IMR-90 (cell line): ENCODE results near the gene ANGPT4. TPM values are rescaled to one million over a fixed set of nuclear protein-coding genes. Genes with fewer than 3 reads are reported as not detected.

Experiments used
- ATAC-seq: fragments of 200-7000 bp; cut with Tn5 transposase; 2 replicates; pipeline ENCODE4 v1.9.1; 2020; ENCODE audit warnings: low read depth, mild to moderate bottlenecking, moderate library complexity
- BruUV-seq: library from RNA; stranded (reverse); fragments of 400-500 nt; replicated peaks from 2 replicates; lab custom pipeline; 2021; lab: Mats Ljungman, UMichigan
- CTCF ChIA-PET: fragments of 300-600 bp; formaldehyde crosslinking; extraction: SDS; loops from one replicate; lab custom pipeline; 2021; ENCODE audit warnings: antibody characterized with exemption; lab: Yijun Ruan, JAX
- POLR2A ChIA-PET: fragments of 300-600 bp; sonication (Branson Sonifier 250); formaldehyde crosslinking; loops from one replicate; lab custom pipeline; 2022; ENCODE audit warnings: antibody characterized with exemption; ENCODE audit not compliant: unreplicated experiment; lab: Charles Lee
- DNase-seq: peaks from one replicate; pipeline ENCODE4 v3.0.0; 2013
- H2AFZ ChIP-seq: replicated peaks from 2 replicates; pipeline ENCODE3; 2013; ENCODE audit warnings: low read length, mild to moderate bottlenecking; ENCODE audit not compliant: poor library complexity
- H2AK5ac ChIP-seq: 2 replicates; pipeline ENCODE4 v1.6.1; 2013; ENCODE audit warnings: low read depth, low read length, inconsistent platforms
- H2AK9ac ChIP-seq: replicated peaks from 2 replicates; pipeline ENCODE3; 2013; ENCODE audit warnings: mild to moderate bottlenecking, low read depth, low read length, moderate library complexity; ENCODE audit not compliant: poor library complexity
- H2BK120ac ChIP-seq: 2 replicates; pipeline ENCODE4 v1.6.1; 2013; ENCODE audit warnings: low read depth, low read length, inconsistent platforms
- H2BK15ac ChIP-seq: 3 replicates; pipeline ENCODE4 v1.6.1; 2013; ENCODE audit warnings: low read depth, low read length, inconsistent platforms
- H2BK20ac ChIP-seq: 2 replicates; pipeline ENCODE4 v1.6.1; 2013; ENCODE audit warnings: low read depth, mild to moderate bottlenecking, inconsistent platforms, low read length, moderate library complexity
- H2BK5ac ChIP-seq: 2 replicates; pipeline ENCODE4 v1.6.1; 2013; ENCODE audit warnings: mild to moderate bottlenecking, low read depth, low read length, inconsistent platforms; ENCODE audit not compliant: poor library complexity, severe bottlenecking
- H3K14ac ChIP-seq: replicated peaks from 2 replicates; pipeline ENCODE4 v1.6.1; 2013; ENCODE audit warnings: low read depth, low read length, inconsistent platforms
- H3K18ac ChIP-seq: 2 replicates; pipeline ENCODE4 v1.6.1; 2013; ENCODE audit warnings: low read depth, low read length, control low read depth
- H3K23ac ChIP-seq: 2 replicates; pipeline ENCODE4 v1.6.1; 2013; ENCODE audit warnings: low read depth, low read length, inconsistent platforms
- H3K27ac ChIP-seq: 2 replicates; pipeline ENCODE4 v1.5.1; 2013; ENCODE audit warnings: mild to moderate bottlenecking, control low read depth, low read length; ENCODE audit not compliant: insufficient read depth
- H3K27me3 ChIP-seq: 2 replicates; pipeline ENCODE4 v1.6.1; 2013; ENCODE audit warnings: low read length; ENCODE audit not compliant: control insufficient read depth, insufficient read depth
- H3K36me3 ChIP-seq: 2 replicates; pipeline ENCODE4 v1.6.1; 2013; ENCODE audit warnings: low read length, mixed read lengths; ENCODE audit not compliant: control insufficient read depth, insufficient read depth
- H3K4ac ChIP-seq: 2 replicates; pipeline ENCODE4 v1.6.1; 2013; ENCODE audit warnings: low read depth, low read length, inconsistent platforms
- H3K4me1 ChIP-seq: 2 replicates; pipeline ENCODE4 v1.6.1; 2013; ENCODE audit warnings: low read length, mixed read lengths; ENCODE audit not compliant: control insufficient read depth, insufficient read depth
- H3K4me2 ChIP-seq: 2 replicates; pipeline ENCODE4 v1.6.1; 2013; ENCODE audit warnings: low read depth, mild to moderate bottlenecking, control low read depth, low read length, moderate library complexity
- H3K4me3 ChIP-seq: 2 replicates; pipeline ENCODE4 v1.5.1; 2013; ENCODE audit warnings: low read depth, mild to moderate bottlenecking, control low read depth, low read length, moderate library complexity; ENCODE audit not compliant: insufficient read depth
- H3K56ac ChIP-seq: 2 replicates; pipeline ENCODE4 v1.6.1; 2013; ENCODE audit warnings: low read length, inconsistent platforms; ENCODE audit not compliant: insufficient read depth; ENCODE audit errors: extremely low read depth
- H3K79me1 ChIP-seq, 2 experiments: 2 replicates each; pipeline ENCODE4 v1.6.1; 2013; ENCODE audit warnings: low read length in 2 of 2, inconsistent platforms in 1 of 2, low read depth in 1 of 2
- H3K9ac ChIP-seq: 2 replicates; pipeline ENCODE4 v1.6.1; 2013; ENCODE audit warnings: low read depth, low read length, control low read depth
- H3K9me1 ChIP-seq: 2 replicates; pipeline ENCODE4 v1.6.1; 2013; ENCODE audit warnings: low read length, inconsistent platforms; ENCODE audit not compliant: insufficient read depth
- H3K9me3 ChIP-seq: 2 replicates; pipeline ENCODE4 v1.6.1; 2013; ENCODE audit warnings: low read length; ENCODE audit not compliant: control insufficient read depth, insufficient read depth
- H4K20me1 ChIP-seq: 2 replicates; pipeline ENCODE4 v1.6.1; 2013; ENCODE audit warnings: low read length, inconsistent platforms; ENCODE audit not compliant: insufficient read depth
- H4K5ac ChIP-seq: 2 replicates; pipeline ENCODE4 v1.6.1; 2013; ENCODE audit warnings: mild to moderate bottlenecking, low read depth, low read length, control low read depth
- H4K8ac ChIP-seq, 2 experiments: 2 replicates each; pipeline ENCODE4 v1.6.1; 2013; ENCODE audit warnings: low read depth in 2 of 2, low read length in 2 of 2, control low read depth in 1 of 2, inconsistent platforms in 1 of 2
- H4K91ac ChIP-seq: 2 replicates; pipeline ENCODE4 v1.6.1; 2013; ENCODE audit warnings: low read depth, low read length, inconsistent platforms; ENCODE audit not compliant: insufficient read depth
- BHLHE40 ChIP-seq: fragments of 150-350 bp; IDR thresholded peaks from 2 replicates; pipeline ENCODE4 v1.6.1; 2016; ENCODE audit warnings: mild to moderate bottlenecking, low read depth, low read length
- CEBPB ChIP-seq: IDR thresholded peaks from 2 replicates; pipeline ENCODE4 v1.6.1; 2012; ENCODE audit warnings: low read depth, low read length, improper control_type of control experiment
- ELK1 ChIP-seq: fragments of 150-350 bp; IDR thresholded peaks from 2 replicates; pipeline ENCODE4 v1.6.1; 2016; ENCODE audit warnings: low read depth, mild to moderate bottlenecking, low read length, moderate library complexity, borderline replicate concordance
- FOS ChIP-seq: fragments of 150-350 bp; IDR thresholded peaks from 2 replicates; pipeline ENCODE4 v1.6.1; 2016; ENCODE audit warnings: low read depth, low read length
- MAFK ChIP-seq: IDR thresholded peaks from 2 replicates; pipeline ENCODE4 v1.6.1; 2012; ENCODE audit warnings: low read depth, low read length, improper control_type of control experiment
- MAZ ChIP-seq: IDR thresholded peaks from 2 replicates; pipeline ENCODE4 v1.6.1; 2012; ENCODE audit warnings: low read depth, mild to moderate bottlenecking, low read length, improper control_type of control experiment, moderate library complexity, borderline replicate concordance
- MXI1 ChIP-seq: IDR thresholded peaks from 2 replicates; pipeline ENCODE4 v1.6.1; 2012; ENCODE audit warnings: low read depth, mild to moderate bottlenecking, low read length, moderate library complexity, borderline replicate concordance
- POLR2A ChIP-seq: IDR thresholded peaks from 2 replicates; pipeline ENCODE4 v1.6.1; 2012; ENCODE audit warnings: mild to moderate bottlenecking, low read depth, low read length
- RAD21 ChIP-seq: IDR thresholded peaks from 2 replicates; pipeline ENCODE4 v1.6.1; 2012; ENCODE audit warnings: low read length, improper control_type of control experiment
- RCOR1 ChIP-seq: IDR thresholded peaks from 2 replicates; pipeline ENCODE4 v1.6.1; 2012; ENCODE audit warnings: mild to moderate bottlenecking, low read length, improper control_type of control experiment; ENCODE audit not compliant: insufficient replicate concordance
- RFX5 ChIP-seq: IDR thresholded peaks from 2 replicates; pipeline ENCODE4 v1.8.0; 2012; ENCODE audit warnings: low read depth, mild to moderate bottlenecking, low read length, moderate library complexity
- SMC3 ChIP-seq: fragments of 150-350 bp; IDR thresholded peaks from 2 replicates; pipeline ENCODE4 v1.6.1; 2016; ENCODE audit warnings: low read depth, mild to moderate bottlenecking, antibody characterized with exemption, low read length, moderate library complexity
- WGBS, 2 experiments: methylation state at CpG; one replicate each; pipeline versions ENCODE4 v1.1.5 to v1.1.7; 2013; ENCODE audit warnings: missing lambda C conversion rate in 2 of 2; ENCODE audit not compliant: insufficient read length in 1 of 2; ENCODE audit errors: extremely low coverage in 2 of 2; 5-methylcytosine and 5-hydroxymethylcytosine counted together
- dilution Hi-C: fragments of 300-500 bp; cut with HindIII; formaldehyde crosslinking; loops from one replicate; pipeline ENCODE4 v1.14.3; 2018; ENCODE audit warnings: low sequenced_read_pairs; ENCODE audit not compliant: unreplicated experiment
- in situ Hi-C: fragments of 300-500 bp; cut with MboI; formaldehyde crosslinking; loops from 3 replicates; pipeline ENCODE4 v1.14.3; 2019; ENCODE audit warnings: low sequenced_read_pairs, inconsistent platforms, mixed read lengths
- intact Hi-C: fragments of 100-400 bp; cut with micrococcal nuclease; formaldehyde crosslinking; loops from 2 replicates; pipeline ENCODE4 v1.10.0; 2022
- polyA plus RNA-seq, 3 experiments: library from polyadenylated mRNA; depleted of rRNA; stranded (reverse); fragments of >200 nt; gene quantifications; 2 replicates each; pipeline ENCODE4 v1.2.3, GENCODE V29; 2012; ENCODE audit warnings: low replicate concordance in 1 of 3
- total RNA-seq: library from RNA; depleted of rRNA; stranded (reverse); fragments of >200 nt; gene quantifications from 2 replicates; pipeline ENCODE4 v1.2.3, GENCODE V29; 2012
- TF ChIP-seq, protein P1 (sequence below): conservative IDR thresholded peaks from 2 replicates; pipeline ENCODE4 v1.5.1; 2012; ENCODE audit warnings: mild to moderate bottlenecking, low read depth, low read length, improper control_type of control experiment

The ANGPT4 gene
- total and polyA plus RNA-seq, 2 of the 4 experiments (the other 2 are of a cell fraction): not detected

- intact Hi-C loops: loop anchor here (5.0 kb wide), 2 partner anchors 128 to 252 kb away; partner anchors contain the start of gene FAM110A
- Histone ChIP-seq H3K4me3 (no peak overlapping the region), H3K4me1 (no peaks in the 10 kb centered on the region), H2BK20ac (no peak overlapping the region), H3K56ac (no peak overlapping the region), H4K5ac (no peak overlapping the region), H3K14ac (no peak overlapping the region), H2AFZ (no peak overlapping the region), H3K27ac (no peak overlapping the region), H3K9me1 (no peaks in the 10 kb centered on the region), H3K4ac (no peak overlapping the region), H2AK5ac (no peak overlapping the region), H4K8ac (no peak overlapping the region), H4K20me1 (no peaks in the 10 kb centered on the region), H2BK15ac (no peak overlapping the region), H4K91ac (no peak overlapping the region), H3K9ac (no peak overlapping the region), H2BK5ac (no peak overlapping the region), H3K4me2 (no peak overlapping the region), H3K18ac (no peak overlapping the region), H3K79me1 (no peaks in the 10 kb centered on the region), H2BK120ac (no peak overlapping the region), H2AK9ac (no peak overlapping the region), H3K27me3 (peaks cover 8% of the 10 kb centered on the region), H3K23ac (no peak overlapping the region), H3K36me3 (no peaks in the 10 kb centered on the region), H3K9me3 (no peaks in the 10 kb centered on the region)
- CTCF ChIA-PET: interaction anchor here (1.4 kb wide), 1 partner anchor 144 kb away, joined by 7 read pairs; no protein-coding TSS in a partner anchor
- in situ Hi-C loops: no loop called here
- DNase-seq: no peak
- 74% methylated on average over 12 of the region's 16 CpGs; no CpG with 5 or more reads in 1 of the 2 experiments for WGBS, 2 experiments
- no peak for TF ChIP-seq POLR2A
- no peak for TF ChIP-seq RFX5
- TF ChIP-seq, protein P1, sequence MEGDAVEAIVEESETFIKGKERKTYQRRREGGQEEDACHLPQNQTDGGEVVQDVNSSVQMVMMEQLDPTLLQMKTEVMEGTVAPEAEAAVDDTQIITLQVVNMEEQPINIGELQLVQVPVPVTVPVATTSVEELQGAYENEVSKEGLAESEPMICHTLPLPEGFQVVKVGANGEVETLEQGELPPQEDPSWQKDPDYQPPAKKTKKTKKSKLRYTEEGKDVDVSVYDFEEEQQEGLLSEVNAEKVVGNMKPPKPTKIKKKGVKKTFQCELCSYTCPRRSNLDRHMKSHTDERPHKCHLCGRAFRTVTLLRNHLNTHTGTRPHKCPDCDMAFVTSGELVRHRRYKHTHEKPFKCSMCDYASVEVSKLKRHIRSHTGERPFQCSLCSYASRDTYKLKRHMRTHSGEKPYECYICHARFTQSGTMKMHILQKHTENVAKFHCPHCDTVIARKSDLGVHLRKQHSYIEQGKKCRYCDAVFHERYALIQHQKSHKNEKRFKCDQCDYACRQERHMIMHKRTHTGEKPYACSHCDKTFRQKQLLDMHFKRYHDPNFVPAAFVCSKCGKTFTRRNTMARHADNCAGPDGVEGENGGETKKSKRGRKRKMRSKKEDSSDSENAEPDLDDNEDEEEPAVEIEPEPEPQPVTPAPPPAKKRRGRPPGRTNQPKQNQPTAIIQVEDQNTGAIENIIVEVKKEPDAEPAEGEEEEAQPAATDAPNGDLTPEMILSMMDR: no peak
- no peak for TF ChIP-seq MXI1
- TF ChIP-seq BHLHE40: no peak
- no peak for TF ChIP-seq ELK1
- no peak for TF ChIP-seq RCOR1
- no peak for TF ChIP-seq SMC3
- no peak for TF ChIP-seq CEBPB
- TF ChIP-seq RAD21: no peak
- TF ChIP-seq MAZ: no peak
- no peak for TF ChIP-seq FOS
- TF ChIP-seq MAFK: no peak
- no TSS peak for BruUV-seq
- dilution Hi-C loops: no loop called here
- no peak for ATAC-seq
- POLR2A ChIA-PET: no interaction called here
Measured at GRCh38 chr20:959996-960615, 44.0 kb upstream of the ANGPT4 start.
